GM20000 (cell line): Measurements from ENCODE around the gene LRRC47.

Experiments used
- DNase-seq: peaks from one replicate; pipeline ENCODE4 v3.0.0; 2012; ENCODE audit warnings: low spot score
- CTCF ChIP-seq: IDR thresholded peaks from 2 replicates; pipeline ENCODE4 v1.5.1; 2012; ENCODE audit warnings: mild to moderate bottlenecking, control low read depth; ENCODE audit errors: extremely low read depth, missing control alignments

LRRC47 gene

GRCh38 chr1:3736131-3736561 lies 60.2 kb downstream of the LRRC47 start:
- DNase-seq = no peak
- TF ChIP-seq CTCF = no peak

- TF ChIP-seq CTCF = no peak
- DNase-seq = no peak
Measured at GRCh38 chr1:3735688-3736087, 60.6 kb downstream of the LRRC47 start.

- no peak for DNase-seq
- no peak for TF ChIP-seq CTCF
Measured at GRCh38 chr1:3735027-3735681, 61.1 kb downstream of the LRRC47 start.

GRCh38 chr1:3734602-3735001 lies 61.7 kb downstream of the LRRC47 start:
- no peak for DNase-seq
- TF ChIP-seq CTCF = no peak

- no peak for DNase-seq
- no peak for TF ChIP-seq CTCF
Measured at GRCh38 chr1:3733883-3734589, 62.3 kb downstream of the LRRC47 start.

GRCh38 chr1:3733094-3733882 lies 63.0 kb downstream of the LRRC47 start:
- DNase-seq = no peak
- no peak for TF ChIP-seq CTCF

- no peak for TF ChIP-seq CTCF
- no peak for DNase-seq
Measured at GRCh38 chr1:3732434-3733093, 63.7 kb downstream of the LRRC47 start.
